Liver (tissue), 9 donors: ENCODE results near the gene HMSD. TPM values are rescaled to one million over a fixed set of nuclear protein-coding genes. Genes with fewer than 3 reads are reported as not detected.

Source experiments
- DNase-seq: peaks from one replicate; pipeline ENCODE4 v3.0.0-alpha.2; 2017; ENCODE audit warnings: low spot score
- H3K27ac ChIP-seq, 2 donors: one replicate each; pipeline ENCODE4 v1.7.0; 2013; ENCODE audit warnings: inconsistent platforms in 2 of 2, low read length in 2 of 2, control low read depth in 1 of 2, low read depth in 1 of 2, mild to moderate bottlenecking in 1 of 2
- H3K27me3 ChIP-seq, 4 donors: one replicate each; pipeline versions ENCODE4 v1.6.1 to v1.7.0; 2013; ENCODE audit warnings: low read length in 3 of 4, inconsistent platforms in 1 of 4, mild to moderate bottlenecking in 1 of 4, moderate library complexity in 1 of 4; ENCODE audit not compliant: control insufficient read depth in 4 of 4, insufficient read depth in 4 of 4
- H3K36me3 ChIP-seq, 4 donors: one replicate each; pipeline versions ENCODE4 v1.6.1 to v1.7.0; 2013; ENCODE audit warnings: low read length in 3 of 4, mild to moderate bottlenecking in 3 of 4, low read depth in 1 of 4, moderate library complexity in 1 of 4; ENCODE audit not compliant: control insufficient read depth in 4 of 4, insufficient read depth in 3 of 4
- H3K4me1 ChIP-seq, 4 donors: one replicate each; pipeline versions ENCODE4 v1.6.1 to v1.7.0; 2013; ENCODE audit warnings: low read length in 3 of 4, mild to moderate bottlenecking in 3 of 4, moderate library complexity in 1 of 4; ENCODE audit not compliant: control insufficient read depth in 4 of 4, insufficient read depth in 4 of 4
- H3K4me3 ChIP-seq, 3 donors: one replicate each; pipeline versions ENCODE4 v1.6.1 to v1.7.0; 2013; ENCODE audit warnings: low read length in 3 of 3, control low read depth in 1 of 3, low read depth in 1 of 3, mild to moderate bottlenecking in 1 of 3
- H3K9ac ChIP-seq, 2 donors: one replicate each; pipeline ENCODE4 v1.7.0; 2013; ENCODE audit warnings: low read length in 2 of 2, mild to moderate bottlenecking in 2 of 2, moderate library complexity in 2 of 2, control low read depth in 1 of 2, low read depth in 1 of 2
- H3K9me3 ChIP-seq, 4 donors: one replicate each; pipeline versions ENCODE4 v1.6.1 to v1.7.0; 2013; ENCODE audit warnings: low read length in 3 of 4; ENCODE audit not compliant: control insufficient read depth in 4 of 4
- ATF3 ChIP-seq: IDR thresholded peaks from 2 replicates; pipeline ENCODE4 v1.6.1; 2016; ENCODE audit warnings: antibody characterized with exemption
- CTCF ChIP-seq: fragments of 150-350 bp; IDR thresholded peaks from 2 replicates; pipeline ENCODE4 v1.5.1; 2017; ENCODE audit warnings: improper control_type of control experiment, low read depth, low read length; ENCODE audit not compliant: missing input control
- EGR1 ChIP-seq, 2 donors: IDR thresholded peaks; 2 replicates each; pipeline ENCODE4 v1.6.1; 2016 to 2018; ENCODE audit warnings: antibody characterized with exemption in 2 of 2, low read depth in 2 of 2
- FOXA1 ChIP-seq: IDR thresholded peaks from 2 replicates; pipeline ENCODE4 v1.6.1; 2016; ENCODE audit warnings: antibody characterized with exemption
- FOXA2 ChIP-seq: IDR thresholded peaks from 2 replicates; pipeline ENCODE4 v1.6.1; 2016; ENCODE audit warnings: antibody characterized with exemption
- GABPA ChIP-seq, 2 donors: IDR thresholded peaks in 1 of 2; conservative IDR thresholded peaks in 1 of 2; 2 replicates each; pipeline ENCODE4 v1.6.1; 2016; ENCODE audit warnings: antibody characterized with exemption in 2 of 2, mild to moderate bottlenecking in 1 of 2, moderate library complexity in 1 of 2
- HNF4A ChIP-seq, 2 donors: conservative IDR thresholded peaks; 2 replicates each; pipeline ENCODE4 v1.6.1; 2016; ENCODE audit warnings: antibody characterized with exemption in 2 of 2, mild to moderate bottlenecking in 2 of 2
- HNF4G ChIP-seq: IDR thresholded peaks from 2 replicates; pipeline ENCODE4 v1.6.1; 2016; ENCODE audit warnings: antibody characterized with exemption
- JUND ChIP-seq, 2 donors: IDR thresholded peaks; 2 replicates each; pipeline ENCODE4 v1.6.1; 2016; ENCODE audit warnings: antibody characterized with exemption in 2 of 2
- MAX ChIP-seq: IDR thresholded peaks from 2 replicates; pipeline ENCODE4 v1.6.1; 2016; ENCODE audit warnings: antibody characterized with exemption
- NR2F2 ChIP-seq: IDR thresholded peaks from 2 replicates; pipeline ENCODE4 v1.6.1; 2016; ENCODE audit warnings: antibody characterized with exemption
- RAD21 ChIP-seq, 2 donors: IDR thresholded peaks; 2 replicates each; pipeline ENCODE4 v1.6.1; 2016; ENCODE audit warnings: antibody characterized with exemption in 2 of 2, mild to moderate bottlenecking in 2 of 2
- REST ChIP-seq: IDR thresholded peaks from 2 replicates; pipeline ENCODE4 v1.6.1; 2016; ENCODE audit warnings: antibody characterized with exemption, mild to moderate bottlenecking
- RXRA ChIP-seq, 2 donors: IDR thresholded peaks; 2 replicates each; pipeline ENCODE4 v1.6.1; 2017 to 2018; ENCODE audit warnings: antibody characterized with exemption in 2 of 2, mild to moderate bottlenecking in 1 of 2
- TAF1 ChIP-seq: conservative IDR thresholded peaks from 2 replicates; pipeline ENCODE4 v1.6.1; 2016; ENCODE audit warnings: antibody characterized with exemption, mild to moderate bottlenecking
- ZBTB33 ChIP-seq: IDR thresholded peaks from 2 replicates; pipeline ENCODE4 v1.6.1; 2016; ENCODE audit warnings: antibody characterized with exemption
- WGBS: extraction: QIAGEN DNeasy Blood & Tissue Kit; methylation state at CpG from one replicate; pipeline ENCODE4 v1.1.7; 2013; 5-methylcytosine and 5-hydroxymethylcytosine counted together
- polyA plus RNA-seq, 2 donors: library from polyadenylated mRNA; stranded (reverse) in 1 of 2; unstranded in 1 of 2; fragments of 200-250 nt in 1 of 2; fragments of >200 nt in 1 of 2; fragmentation: Nextera tagmentation in 1 of 2; extraction: Ambion mirVana in 1 of 2; gene quantifications; one replicate each; pipeline versions ENCODE4 v1.2.1 to v1.2.3, GENCODE V29; 2013 to 2015
- total RNA-seq, 2 donors: library from RNA; depleted of rRNA; stranded (reverse); fragments of >200 nt; gene quantifications; one replicate each; pipeline ENCODE4 v1.2.3, GENCODE V29; 2014
- donor health status: healthy.
- donor health status: healthy.
- donor health status: healthy.
- donor health status: healthy.
- donor health status: healthy.

HMSD gene
- total and polyA plus RNA-seq, 4 donors, result 0.13 to 0.28 (median 0.14) TPM; not detected in 1

- no peak for DNase-seq
- Histone ChIP-seq H3K9ac (peak overlapping the region; percentile 33 to 82), H3K27ac (peak overlapping the region; percentile 97 to 99), H3K9me3 (no peaks in the 10 kb centered on the region), H3K4me3 (peak overlapping the region; percentile 74 to 90 (median 77)), H3K4me1 (peaks cover 2 to 26% (median 17%) of the 10 kb centered on the region in 4 donors), H3K27me3 (no peaks in the 10 kb centered on the region), H3K36me3 (no peaks in the 10 kb centered on the region)
- WGBS, result 36% methylated on average over 18 of the region's 18 CpGs
- TF ChIP-seq ZBTB33 (no peak), NR2F2 (no peak), FOXA2 (no peak), RAD21 (IDR thresholded peaks at IDR 0.05) (no peak), JUND (IDR thresholded peaks at IDR 0.05) (no peak), HNF4A (conservative IDR thresholded peaks at IDR 0.05) (no peak), ATF3 (no peak), CTCF (no peak), REST (no peak), MAX (no peak), RXRA (IDR thresholded peaks at IDR 0.05) (no peak), EGR1 (IDR thresholded peaks at IDR 0.05; ENCODE audit: low read depth in 2 of 2) (no peak), HNF4G (no peak), FOXA1 (no peak)
Measured at GRCh38 chr18:63970809-63971205, 21.7 kb downstream of the HMSD start.

GRCh38 chr18:63971320-63972001 lies 22.4 kb downstream of the HMSD start:
- peak overlapping the region; percentile 97 to 99 for H3K27ac ChIP-seq
- no peak for DNase-seq
- TF ChIP-seq JUND (IDR thresholded peaks at IDR 0.05) (no peak), ATF3 (no peak), TAF1 (no peak), GABPA (IDR thresholded peaks at IDR 0.05 in 1 of 2, conservative IDR thresholded peaks at IDR 0.05 in 1 of 2) (no peak), NR2F2 (no peak), HNF4A (conservative IDR thresholded peaks at IDR 0.05) (no peak), FOXA2 (no peak)
- H3K4me3 ChIP-seq, result no peak overlapping the region
- H3K36me3 ChIP-seq, result no peaks in the 10 kb centered on the region
- H3K9me3 ChIP-seq, result no peaks in the 10 kb centered on the region
- H3K27me3 ChIP-seq, result no peaks in the 10 kb centered on the region
- H3K9ac ChIP-seq, result peak overlapping the region in 1 of 2 donors; percentile 82
- peaks cover 2 to 24% (median 16%) of the 10 kb centered on the region in 4 donors for H3K4me1 ChIP-seq
- WGBS, result 82% methylated on average over 13 of the region's 13 CpGs
